ENCODE data around the gene PGM2. TPM values are rescaled to one million over a fixed set of nuclear protein-coding genes. Genes with fewer than 3 reads are reported as not detected.

The PGM2 gene
- total RNA-seq, 3 donors from 2014 or later (not counting 1 experiment from before 2014, with no cell fraction given) = 18.7 to 31.9 (median 27.1) TPM

DNA sequence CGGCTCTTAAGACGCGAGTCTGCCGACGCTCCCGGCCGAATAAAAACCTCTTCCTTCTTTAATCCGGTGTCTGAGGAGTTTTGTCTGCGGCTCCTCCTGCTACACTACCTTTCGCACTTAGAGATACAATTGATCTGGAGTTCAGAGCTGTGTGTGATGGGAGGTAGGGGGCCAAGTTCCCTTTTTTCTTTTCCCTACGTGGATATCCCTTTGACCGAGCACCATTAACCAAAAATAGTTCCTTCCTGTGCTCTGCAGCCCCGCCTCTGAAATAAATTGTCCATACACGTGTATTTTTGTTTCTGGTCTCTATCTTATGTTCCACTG lies 555 bp upstream of the PGM2 start:
- H3K36me3 ChIP-seq (ENCODE audit: control insufficient read depth, insufficient read depth, low read length) = peaks cover 7% of the 10 kb centered on the region
- TF ChIP-seq, protein P1, sequence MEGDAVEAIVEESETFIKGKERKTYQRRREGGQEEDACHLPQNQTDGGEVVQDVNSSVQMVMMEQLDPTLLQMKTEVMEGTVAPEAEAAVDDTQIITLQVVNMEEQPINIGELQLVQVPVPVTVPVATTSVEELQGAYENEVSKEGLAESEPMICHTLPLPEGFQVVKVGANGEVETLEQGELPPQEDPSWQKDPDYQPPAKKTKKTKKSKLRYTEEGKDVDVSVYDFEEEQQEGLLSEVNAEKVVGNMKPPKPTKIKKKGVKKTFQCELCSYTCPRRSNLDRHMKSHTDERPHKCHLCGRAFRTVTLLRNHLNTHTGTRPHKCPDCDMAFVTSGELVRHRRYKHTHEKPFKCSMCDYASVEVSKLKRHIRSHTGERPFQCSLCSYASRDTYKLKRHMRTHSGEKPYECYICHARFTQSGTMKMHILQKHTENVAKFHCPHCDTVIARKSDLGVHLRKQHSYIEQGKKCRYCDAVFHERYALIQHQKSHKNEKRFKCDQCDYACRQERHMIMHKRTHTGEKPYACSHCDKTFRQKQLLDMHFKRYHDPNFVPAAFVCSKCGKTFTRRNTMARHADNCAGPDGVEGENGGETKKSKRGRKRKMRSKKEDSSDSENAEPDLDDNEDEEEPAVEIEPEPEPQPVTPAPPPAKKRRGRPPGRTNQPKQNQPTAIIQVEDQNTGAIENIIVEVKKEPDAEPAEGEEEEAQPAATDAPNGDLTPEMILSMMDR (IDR thresholded peaks at IDR 0.05) = no peak
- peak overlapping the region; percentile 69 for H3K27ac ChIP-seq (ENCODE audit: low read length)
- 0% methylated on average over 9 of the region's 14 CpGs for WGBS (ENCODE audit: insufficient coverage)
- H3K9me3 ChIP-seq (ENCODE audit: control insufficient read depth, insufficient read depth, low read length) = no peaks in the 10 kb centered on the region
- peaks cover 9% of the 10 kb centered on the region for H3K36me3 Mint-ChIP-seq
- no peaks in the 10 kb centered on the region for H3K27me3 ChIP-seq (ENCODE audit: control insufficient read depth, insufficient read depth, low read length)
- ATAC-seq (peak; percentile 4 to 14 (median 7)), DNase-seq (no peak)
- no peaks in the 10 kb centered on the region for H3K9me3 Mint-ChIP-seq
- H3K4me3 ChIP-seq (ENCODE audit: low read length) = peak overlapping the region; percentile 95
- intact Hi-C loops (cut with micrococcal nuclease) = loop anchor here (1.0 to 2.0 kb wide), 2 partner anchors 65 to 140 kb away; partner anchors contain the start of genes RELL1 and TBC1D1
- peaks cover 14% of the 10 kb centered on the region for H3K4me1 ChIP-seq (ENCODE audit: control insufficient read depth, insufficient read depth, low read length)
- H3K27ac Mint-ChIP-seq = peak overlapping the region; percentile 84 to 93
- no peaks in the 10 kb centered on the region for H3K27me3 Mint-ChIP-seq (ENCODE audit: low read depth in 2 of 2)
- peaks cover 37 to 44% of the 10 kb centered on the region in 2 donors for H3K4me1 Mint-ChIP-seq
- H3K4me3 Mint-ChIP-seq = peak overlapping the region; percentile 95

DNA sequence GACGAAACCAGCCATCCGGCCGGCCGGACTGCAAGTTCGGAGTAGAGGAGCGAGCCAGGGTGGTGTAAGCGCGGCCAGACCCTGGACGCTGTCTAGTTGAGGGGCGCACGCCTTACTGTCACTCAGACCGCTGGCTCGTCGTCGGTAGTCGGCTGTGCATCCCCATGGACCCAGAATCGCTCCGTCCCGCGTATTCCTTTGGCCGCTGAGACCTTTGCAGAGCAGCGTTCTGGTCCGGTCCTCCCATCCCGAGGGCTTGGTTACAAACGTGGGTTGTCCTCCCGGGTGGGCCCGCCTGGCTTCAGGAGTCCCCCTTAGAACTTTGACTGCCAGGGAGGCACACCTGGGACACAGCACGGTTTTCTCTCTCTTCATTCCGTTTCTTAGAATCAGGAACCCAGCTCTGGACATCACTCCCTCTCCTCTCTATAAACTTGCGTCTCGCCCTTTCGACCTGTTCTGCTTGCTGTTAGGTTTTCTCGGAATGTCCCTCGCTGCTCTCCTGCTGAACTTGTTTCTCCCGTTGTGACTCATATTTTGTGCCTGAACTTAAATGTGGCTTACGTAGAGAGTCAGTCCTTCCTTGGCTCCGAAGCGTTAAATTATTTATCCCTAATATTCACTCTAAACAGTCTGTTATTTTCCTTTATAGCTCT lies 672 bp downstream of the PGM2 start:
- Histone ChIP-seq H3K4me3 (ENCODE audit: low read length) (peak overlapping the region; percentile 95), H3K27me3 (ENCODE audit: control insufficient read depth, insufficient read depth, low read length) (no peaks in the 10 kb centered on the region), H3K9me3 (ENCODE audit: control insufficient read depth, insufficient read depth, low read length) (no peaks in the 10 kb centered on the region), H3K36me3 (ENCODE audit: control insufficient read depth, insufficient read depth, low read length) (peaks cover 15% of the 10 kb centered on the region), H3K4me1 (ENCODE audit: control insufficient read depth, insufficient read depth, low read length) (peaks cover 14% of the 10 kb centered on the region), H3K27ac (ENCODE audit: low read length) (peak overlapping the region; percentile 64)
- DNase-seq (peak in 1 of 2 donors; percentile 28), ATAC-seq (peak; percentile 22 to 27 (median 22))
- Mint-ChIP-seq H3K27me3 (ENCODE audit: low read depth in 2 of 2) (no peaks in the 10 kb centered on the region), H3K4me3 (peak overlapping the region; percentile 95), H3K27ac (peak overlapping the region; percentile 84 to 93), H3K9me3 (no peaks in the 10 kb centered on the region), H3K4me1 (peaks cover 45 to 53% of the 10 kb centered on the region in 2 donors), H3K36me3 (peaks cover 19% of the 10 kb centered on the region)
- intact Hi-C loops (cut with micrococcal nuclease) = loop anchor here (2.0 kb wide), 1 partner anchor 64 kb away; the partner anchor contains the start of gene TBC1D1
- TF ChIP-seq, protein P1 (IDR thresholded peaks at IDR 0.05) = no peak
- WGBS (ENCODE audit: insufficient coverage) = 8% methylated on average over 38 of the region's 38 CpGs

DNA sequence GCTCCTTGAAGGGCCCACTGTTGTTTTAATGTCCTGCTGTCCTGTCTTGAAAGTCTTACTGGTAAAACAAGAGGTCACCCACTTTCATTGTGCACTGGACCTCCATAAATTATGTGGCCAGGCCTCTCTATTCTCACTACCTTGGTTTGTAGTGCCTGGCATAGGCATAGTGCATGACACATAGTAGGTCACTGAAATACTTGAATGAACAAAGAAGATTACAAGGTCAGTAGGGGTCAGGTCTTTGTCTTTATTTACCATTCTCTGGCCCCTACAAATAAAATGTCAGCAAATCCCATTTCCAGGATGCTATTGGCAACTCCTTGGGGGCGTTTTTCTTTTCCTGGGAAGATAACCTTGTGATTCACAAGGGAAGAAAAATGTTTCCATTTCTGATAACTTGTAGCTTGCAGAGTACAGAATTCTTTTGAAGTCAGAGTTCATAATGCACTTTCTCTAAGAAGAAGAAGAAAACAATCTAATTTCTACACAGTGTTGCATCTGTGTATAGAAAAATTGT lies 1.4 kb downstream of the PGM2 start:
- ATAC-seq (no peak), DNase-seq (no peak)
- Mint-ChIP-seq H3K4me3 (peak overlapping the region; percentile 95), H3K27ac (peak overlapping the region; percentile 84 to 93), H3K4me1 (peaks cover 46 to 55% of the 10 kb centered on the region in 2 donors), H3K9me3 (no peaks in the 10 kb centered on the region), H3K27me3 (ENCODE audit: low read depth in 2 of 2) (no peaks in the 10 kb centered on the region), H3K36me3 (peaks cover 22% of the 10 kb centered on the region)
- intact Hi-C loops (cut with micrococcal nuclease) = loop anchor here (2.0 kb wide), 1 partner anchor 63 kb away; the partner anchor contains the start of gene TBC1D1
- TF ChIP-seq, protein P1 (IDR thresholded peaks at IDR 0.05) = no peak
- H3K36me3 ChIP-seq (ENCODE audit: control insufficient read depth, insufficient read depth, low read length) = peaks cover 19% of the 10 kb centered on the region
- no peaks in the 10 kb centered on the region for H3K27me3 ChIP-seq (ENCODE audit: control insufficient read depth, insufficient read depth, low read length)
- H3K4me3 ChIP-seq (ENCODE audit: low read length) = no peak overlapping the region
- H3K4me1 ChIP-seq (ENCODE audit: control insufficient read depth, insufficient read depth, low read length) = peaks cover 14% of the 10 kb centered on the region
- no peaks in the 10 kb centered on the region for H3K9me3 ChIP-seq (ENCODE audit: control insufficient read depth, insufficient read depth, low read length)
- WGBS (ENCODE audit: insufficient coverage) = 100% methylated on average over 1 of the region's 1 CpG
- no peak overlapping the region for H3K27ac ChIP-seq (ENCODE audit: low read length)

Data from natural killer cell (primary cell).